K562 (cell line): Measurements from ENCODE around the gene MEFV. TPM values are rescaled to one million over a fixed set of nuclear protein-coding genes. Genes with fewer than 3 reads are reported as not detected.

Experiments
- CEBPB ChIP-seq: fragments of 450-650 bp; IDR thresholded peaks from 2 replicates; pipeline ENCODE4 v1.6.1; 2016; ENCODE audit warnings: missing genetic modification characterization, missing compliant biosample characterization
- CHD4 ChIP-seq: fragments of 200-600 bp; sonication (generic); IDR thresholded peaks from 3 replicates; pipeline ENCODE4 v1.6.1; 2012; ENCODE audit warnings: low read depth, mild to moderate bottlenecking, mixed read lengths, low read length, inconsistent platforms; ENCODE audit not compliant: insufficient read depth, insufficient replicate concordance, poor library complexity, severe bottlenecking
- CREB5 ChIP-seq: fragments of 250-450 bp; sonication (Bioruptor Pico); IDR thresholded peaks from 2 replicates; pipeline ENCODE4 v1.5.0; 2020; ENCODE audit warnings: mild to moderate bottlenecking
- ELK1 ChIP-seq: sonication (generic); formaldehyde crosslinking; IDR thresholded peaks from 2 replicates; pipeline ENCODE4 v1.8.1; 2022; ENCODE audit warnings: missing genetic modification reagents
- ETV5 ChIP-seq: sonication (generic); formaldehyde crosslinking; IDR thresholded peaks from 2 replicates; pipeline ENCODE4 v1.4.0; 2020; ENCODE audit warnings: low read depth, mild to moderate bottlenecking, missing genetic modification reagents
- JUNB ChIP-seq: fragments of 450-650 bp; formaldehyde crosslinking; conservative IDR thresholded peaks from 2 replicates; pipeline ENCODE4 v1.4.0; 2020; ENCODE audit warnings: mild to moderate bottlenecking
- MCM2 ChIP-seq: fragments of 450-650 bp; IDR thresholded peaks from 2 replicates; pipeline ENCODE4 v1.6.1; 2017; ENCODE audit warnings: low read depth, mild to moderate bottlenecking
- MYBL2 ChIP-seq, 2 experiments: fragments of 450-650 bp in 1 of 2; sonication (generic) in 1 of 2; formaldehyde crosslinking in 1 of 2; IDR thresholded peaks; 2 replicates each; pipeline versions ENCODE4 v1.6.1 to v1.8.1; 2017 to 2022; ENCODE audit warnings: borderline replicate concordance in 1 of 2, inconsistent platforms in 1 of 2, low read depth in 1 of 2, mild to moderate bottlenecking in 1 of 2, missing genetic modification reagents in 1 of 2, moderate library complexity in 1 of 2
- PATZ1 ChIP-seq: fragments of 250-450 bp; sonication (Bioruptor Pico); IDR thresholded peaks from 2 replicates; pipeline ENCODE4 v1.5.0; 2020; ENCODE audit warnings: mild to moderate bottlenecking, borderline replicate concordance
- RBBP5 ChIP-seq: fragments of 200-600 bp; sonication (generic); IDR thresholded peaks from 2 replicates; pipeline ENCODE4 v1.6.1; 2012; ENCODE audit warnings: borderline replicate concordance, mild to moderate bottlenecking, low read length, control low read depth, inconsistent platforms; ENCODE audit not compliant: insufficient read depth, poor library complexity, severe bottlenecking
- SMARCA4 ChIP-seq: fragments of 450-650 bp; IDR thresholded peaks from 2 replicates; pipeline ENCODE4 v1.6.1; 2016
- SRSF7 ChIP-seq: fragments of 200-400 bp; formaldehyde crosslinking; optimal IDR thresholded peaks from 2 replicates; pipeline ENCODE3; 2017; ENCODE audit warnings: mild to moderate bottlenecking, low read depth, low read length
- TBP ChIP-seq: optimal IDR thresholded peaks from 2 replicates; pipeline ENCODE3; 2011; ENCODE audit warnings: low read depth, low read length, improper control_type of control experiment
- XRCC4 ChIP-seq: IDR thresholded peaks from one replicate; pipeline ENCODE4 v1.6.1; 2011; ENCODE audit not compliant: insufficient read depth, insufficient read length; ENCODE audit errors: extremely low read depth
- ZNF384 ChIP-seq: IDR thresholded peaks from 2 replicates; pipeline ENCODE4 v1.6.1; 2012; ENCODE audit warnings: low read depth, low read length, improper control_type of control experiment
- ZNF668 ChIP-seq: fragments of 250-450 bp; sonication (Bioruptor Pico); IDR thresholded peaks from 2 replicates; pipeline ENCODE4 v1.8.0; 2022; ENCODE audit warnings: mild to moderate bottlenecking, inconsistent platforms
- ZNF695 ChIP-seq: fragments of 450-650 bp; formaldehyde crosslinking; IDR thresholded peaks from 2 replicates; pipeline ENCODE4 v1.4.0; 2020; ENCODE audit warnings: mild to moderate bottlenecking, moderate library complexity
- ZNF780A ChIP-seq: fragments of 250-450 bp; sonication (Bioruptor Pico); IDR thresholded peaks from 2 replicates; pipeline ENCODE4 v1.5.0; 2021; ENCODE audit warnings: mild to moderate bottlenecking
- polyA plus RNA-seq, 8 experiments: library from polyadenylated mRNA; depleted of rRNA in 4 of 8; stranded (reverse) in 5 of 8; unstranded in 3 of 8; fragments of >200 nt; fragmentation: Nextera tagmentation in 2 of 8; fragmentation: Illumina TruSeq in 1 of 8; extraction: Ambion mirVana in 2 of 8; extraction: Trizol in 1 of 8; gene quantifications; 2 replicates each; pipeline versions ENCODE4 v1.2.1 to v1.2.3, GENCODE V29; 2011 to 2014; ENCODE audit warnings: inconsistent platforms in 1 of 8, missing spikeins in 1 of 8
- total RNA-seq, 7 experiments: library from RNA; depleted of rRNA in 6 of 7; stranded (reverse); fragments of >200 nt in 6 of 7; fragmentation: Illumina TruSeq in 2 of 7; extraction: Trizol in 2 of 7; gene quantifications; 2 replicates each; pipeline versions ENCODE4 v1.2.1 to v1.2.3, GENCODE V29; 2011 to 2021; ENCODE audit warnings: low replicate concordance in 1 of 7
- TF ChIP-seq, protein P1 (sequence below), 2 experiments: IDR thresholded peaks in 1 of 2; conservative IDR thresholded peaks in 1 of 2; 2 replicates each; pipeline ENCODE4 v1.6.1; 2016; ENCODE audit warnings: low read depth in 2 of 2, mild to moderate bottlenecking in 1 of 2, missing compliant biosample characterization in 1 of 2, missing genetic modification characterization in 1 of 2, moderate library complexity in 1 of 2

The MEFV gene
- total and polyA plus RNA-seq, 9 of the 15 experiments (the other 6 are each of a cell fraction or from before 2014, with no cell fraction given), result 0.14 TPM; not detected in 8

DNA sequence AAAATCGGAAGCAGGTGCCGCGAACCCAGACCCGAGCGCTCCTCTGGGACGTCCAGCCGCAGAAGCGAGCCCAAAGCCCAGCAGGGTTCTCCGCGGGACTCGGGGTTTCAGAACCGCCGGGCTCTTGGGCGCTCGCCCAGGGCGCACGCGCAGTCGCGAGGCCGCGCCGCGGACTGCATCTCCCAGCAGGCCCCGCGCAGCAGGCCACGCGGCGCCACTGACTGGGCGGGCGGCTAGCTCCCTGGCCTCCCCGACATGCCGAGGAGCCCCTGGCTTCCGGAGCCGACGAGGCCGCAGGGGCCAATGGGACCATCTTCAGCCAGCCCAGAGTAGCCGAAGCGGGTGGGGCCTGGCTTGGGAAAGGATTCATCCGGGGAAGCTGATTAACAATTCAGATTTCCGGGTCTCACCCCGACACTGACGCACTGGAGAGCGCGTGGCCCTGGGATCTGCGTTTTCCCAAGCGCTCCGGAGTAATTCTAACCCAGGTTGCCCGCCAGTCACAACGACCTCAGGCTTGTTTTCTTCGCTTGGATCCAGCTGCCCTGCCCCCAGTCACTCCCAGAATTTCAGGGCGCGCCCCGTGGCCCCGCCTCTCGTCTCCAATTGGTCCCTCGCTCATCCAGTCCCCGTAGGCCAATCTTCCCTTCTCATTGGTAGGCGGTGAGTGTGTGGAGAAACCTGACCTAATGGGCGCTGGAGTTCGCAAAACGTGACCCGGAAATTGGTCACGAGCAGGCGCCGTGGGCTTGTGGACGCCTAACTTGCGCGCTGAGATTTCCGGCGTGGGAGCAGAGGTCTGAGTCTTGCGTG, 26.5 kb upstream of the MEFV start, which contains the start of gene ZNF263 (continued):
- TF ChIP-seq CREB5 (CRISPR knock-in tag) (no peak), ZNF695 (CRISPR knock-in tag) (no peak), ZNF780A (CRISPR knock-in tag) (no peak), RBBP5 (peak; percentile 40), CHD4 (no peak), MCM2 (no peak), XRCC4 (no peak), MYBL2 (IDR thresholded peaks at IDR 0.05; ENCODE audit: low read depth) (no peak; the same call in 1 of the 2 replicates), MYBL2 (CRISPR knock-in tag; IDR thresholded peaks at IDR 0.05; ENCODE audit: borderline replicate concordance) (no peak), PATZ1 (no peak), JUNB (no peak), SMARCA4 (peak; percentile 31; the same call in 1 of the 2 replicates), ZNF384 (no peak), TBP (peak; percentile 60), ZNF668 (CRISPR knock-in tag) (no peak), SRSF7 (no peak), ELK1 (CRISPR knock-in tag) (no peak), ETV5 (CRISPR knock-in tag) (peak; percentile 57; the same call in 1 of the 2 replicates), CEBPB (tag) (no peak)
- TF ChIP-seq, protein P1, sequence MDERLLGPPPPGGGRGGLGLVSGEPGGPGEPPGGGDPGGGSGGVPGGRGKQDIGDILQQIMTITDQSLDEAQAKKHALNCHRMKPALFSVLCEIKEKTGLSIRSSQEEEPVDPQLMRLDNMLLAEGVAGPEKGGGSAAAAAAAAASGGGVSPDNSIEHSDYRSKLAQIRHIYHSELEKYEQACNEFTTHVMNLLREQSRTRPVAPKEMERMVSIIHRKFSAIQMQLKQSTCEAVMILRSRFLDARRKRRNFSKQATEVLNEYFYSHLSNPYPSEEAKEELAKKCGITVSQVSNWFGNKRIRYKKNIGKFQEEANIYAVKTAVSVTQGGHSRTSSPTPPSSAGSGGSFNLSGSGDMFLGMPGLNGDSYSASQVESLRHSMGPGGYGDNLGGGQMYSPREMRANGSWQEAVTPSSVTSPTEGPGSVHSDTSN (CRISPR knock-in tag; IDR thresholded peaks at IDR 0.05; ENCODE audit: low read depth), result no peak
- TF ChIP-seq, protein P1 (tag; conservative IDR thresholded peaks at IDR 0.05; ENCODE audit: low read depth), result 0 out of 2 replicates have a peak, but pooled peaks have one; percentile 9
